ENCODE results near the gene GPBP1L1.

DNA sequence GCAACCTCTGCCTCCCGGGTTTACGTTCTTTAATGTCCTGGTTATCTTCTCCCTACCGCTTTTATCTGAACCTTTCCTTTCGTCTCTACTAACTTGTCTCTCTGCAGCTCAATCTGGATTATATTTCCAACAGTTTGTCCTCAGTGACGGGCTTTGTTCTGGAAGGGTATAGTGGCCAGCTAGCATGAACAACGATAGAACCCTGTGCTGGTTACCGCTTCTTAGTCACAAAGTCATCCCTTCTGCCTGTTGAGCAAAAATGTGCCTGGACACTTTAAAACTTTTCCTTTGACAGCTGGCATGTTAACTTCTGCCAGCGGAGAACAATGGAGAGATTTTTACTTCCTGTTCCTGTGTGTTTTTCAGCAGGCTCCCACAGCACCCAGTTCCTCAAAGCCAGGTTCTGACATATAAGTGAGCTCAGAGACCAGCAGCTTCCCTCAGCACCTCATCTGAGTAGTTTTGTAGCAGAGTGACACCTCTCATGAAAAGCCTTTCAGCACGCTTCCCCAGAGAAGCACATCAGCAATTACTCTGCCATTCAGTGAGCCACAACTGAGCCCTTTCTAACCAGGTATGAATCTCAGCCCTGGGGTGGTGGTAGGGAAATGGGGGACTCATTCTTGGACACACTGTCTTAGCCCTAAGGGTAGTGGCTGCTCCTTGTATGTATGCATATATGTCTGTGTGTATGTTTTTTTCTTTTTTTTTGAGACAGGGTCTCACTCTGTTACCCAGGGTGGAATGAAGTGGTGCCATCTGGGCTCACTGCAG is 38.9 kb downstream of the GPBP1L1 start:
- TF ChIP-seq TAF1 (IDR thresholded peaks at IDR 0.05; ENCODE audit: low read depth) (no peak), POLR2AphosphoS5 (IDR thresholded peaks at IDR 0.05) (no peak), EP300 (conservative IDR thresholded peaks at IDR 0.05; ENCODE audit: poor library complexity, severe bottlenecking) (peak; percentile 18)
- TF ChIP-seq, protein P1, sequence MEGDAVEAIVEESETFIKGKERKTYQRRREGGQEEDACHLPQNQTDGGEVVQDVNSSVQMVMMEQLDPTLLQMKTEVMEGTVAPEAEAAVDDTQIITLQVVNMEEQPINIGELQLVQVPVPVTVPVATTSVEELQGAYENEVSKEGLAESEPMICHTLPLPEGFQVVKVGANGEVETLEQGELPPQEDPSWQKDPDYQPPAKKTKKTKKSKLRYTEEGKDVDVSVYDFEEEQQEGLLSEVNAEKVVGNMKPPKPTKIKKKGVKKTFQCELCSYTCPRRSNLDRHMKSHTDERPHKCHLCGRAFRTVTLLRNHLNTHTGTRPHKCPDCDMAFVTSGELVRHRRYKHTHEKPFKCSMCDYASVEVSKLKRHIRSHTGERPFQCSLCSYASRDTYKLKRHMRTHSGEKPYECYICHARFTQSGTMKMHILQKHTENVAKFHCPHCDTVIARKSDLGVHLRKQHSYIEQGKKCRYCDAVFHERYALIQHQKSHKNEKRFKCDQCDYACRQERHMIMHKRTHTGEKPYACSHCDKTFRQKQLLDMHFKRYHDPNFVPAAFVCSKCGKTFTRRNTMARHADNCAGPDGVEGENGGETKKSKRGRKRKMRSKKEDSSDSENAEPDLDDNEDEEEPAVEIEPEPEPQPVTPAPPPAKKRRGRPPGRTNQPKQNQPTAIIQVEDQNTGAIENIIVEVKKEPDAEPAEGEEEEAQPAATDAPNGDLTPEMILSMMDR (IDR thresholded peaks at IDR 0.05; ENCODE audit: poor library complexity, severe bottlenecking), result no peak

Measured in neural cell (in vitro differentiated cells).